ENCODE results near the gene SERHL2.
"Not testable (repeated sequence)": the region's sequence is repeated elsewhere in the genome, so short reads cannot be mapped to it uniquely, and the experiment has no call there.

Gene SERHL2

DNA sequence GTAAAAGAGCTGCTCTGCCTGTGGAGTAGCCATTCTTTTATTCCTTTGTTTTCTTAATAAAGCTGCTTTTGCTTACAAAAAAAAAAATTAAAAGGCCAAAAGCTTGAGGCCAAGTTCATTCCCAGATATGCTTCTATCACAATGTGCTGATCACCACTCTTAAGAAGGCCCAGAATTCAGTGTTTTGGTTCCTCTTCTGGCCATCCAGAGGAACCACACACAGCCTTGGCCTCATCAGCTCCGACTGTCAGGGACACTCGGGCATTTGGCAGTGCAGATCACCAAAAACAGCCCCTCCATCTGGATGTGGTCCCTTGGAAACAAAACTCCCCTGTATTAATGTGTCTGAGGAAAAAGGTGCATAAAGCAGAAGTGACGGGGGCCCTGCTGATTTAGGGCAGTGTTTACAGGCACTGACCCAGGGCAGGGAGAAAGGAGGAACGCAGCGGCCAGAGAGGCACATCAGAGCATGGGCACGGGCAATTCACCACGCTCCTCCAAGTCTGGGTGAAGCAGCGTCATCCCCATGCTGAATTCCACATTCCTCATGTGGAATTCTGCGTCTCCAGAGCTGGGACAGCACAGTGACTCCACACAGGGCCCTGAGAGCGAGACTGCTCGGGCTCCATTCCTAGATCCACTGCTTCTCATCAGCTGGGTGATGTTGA, 43.2 kb downstream of the SERHL2 start:
- no peak for DNase-seq (ENCODE audit: extremely low read depth, insufficient read length)
- Histone ChIP-seq H3K36me3 (ENCODE audit: control insufficient read depth, insufficient read depth, low read length) (peaks cover 38% of the 10 kb centered on the region), H3K4me3 (replicated peaks; ENCODE audit: low read depth, low read length) (no peak overlapping the region), H3K27me3 (replicated peaks; ENCODE audit: control insufficient read depth, insufficient read depth, low read length) (no peaks in the 10 kb centered on the region)
- TF ChIP-seq CTCF (IDR thresholded peaks at IDR 0.05; ENCODE audit: insufficient read depth, low read length, poor library complexity, severe bottlenecking): no peak

GRCh38 chr22:42601879-42602465, 48.2 kb downstream of the SERHL2 start:
- Histone ChIP-seq H3K4me3 (replicated peaks; ENCODE audit: low read depth, low read length) (no peak overlapping the region), H3K27me3 (replicated peaks; ENCODE audit: control insufficient read depth, insufficient read depth, low read length) (no peaks in the 10 kb centered on the region), H3K36me3 (ENCODE audit: control insufficient read depth, insufficient read depth, low read length) (peaks cover 30% of the 10 kb centered on the region)
- no peak for TF ChIP-seq CTCF (IDR thresholded peaks at IDR 0.05; ENCODE audit: insufficient read depth, low read length, poor library complexity, severe bottlenecking)
- DNase-seq (ENCODE audit: extremely low read depth, insufficient read length): no peak

- no peak overlapping the region for H3K4me3 ChIP-seq (replicated peaks; ENCODE audit: low read depth, low read length)
- DNase-seq (ENCODE audit: extremely low read depth, insufficient read length): no peak
- peaks cover 26% of the 10 kb centered on the region for H3K36me3 ChIP-seq (ENCODE audit: control insufficient read depth, insufficient read depth, low read length)
- no peaks in the 10 kb centered on the region for H3K27me3 ChIP-seq (replicated peaks; ENCODE audit: control insufficient read depth, insufficient read depth, low read length)
- no peak for TF ChIP-seq CTCF (IDR thresholded peaks at IDR 0.05; ENCODE audit: insufficient read depth, low read length, poor library complexity, severe bottlenecking)
Observed at GRCh38 chr22:42602470-42602869, 48.7 kb downstream of the SERHL2 start.

GRCh38 chr22:42603427-42603826, 49.7 kb downstream of the SERHL2 start:
- H3K27me3 ChIP-seq (replicated peaks; ENCODE audit: control insufficient read depth, insufficient read depth, low read length): no peaks in the 10 kb centered on the region
- peaks cover 26% of the 10 kb centered on the region for H3K36me3 ChIP-seq (ENCODE audit: control insufficient read depth, insufficient read depth, low read length)
- H3K4me3 ChIP-seq (replicated peaks; ENCODE audit: low read depth, low read length): no peak overlapping the region
- no peak for TF ChIP-seq CTCF (IDR thresholded peaks at IDR 0.05; ENCODE audit: insufficient read depth, low read length, poor library complexity, severe bottlenecking)
- no peak for DNase-seq (ENCODE audit: extremely low read depth, insufficient read length)

DNA sequence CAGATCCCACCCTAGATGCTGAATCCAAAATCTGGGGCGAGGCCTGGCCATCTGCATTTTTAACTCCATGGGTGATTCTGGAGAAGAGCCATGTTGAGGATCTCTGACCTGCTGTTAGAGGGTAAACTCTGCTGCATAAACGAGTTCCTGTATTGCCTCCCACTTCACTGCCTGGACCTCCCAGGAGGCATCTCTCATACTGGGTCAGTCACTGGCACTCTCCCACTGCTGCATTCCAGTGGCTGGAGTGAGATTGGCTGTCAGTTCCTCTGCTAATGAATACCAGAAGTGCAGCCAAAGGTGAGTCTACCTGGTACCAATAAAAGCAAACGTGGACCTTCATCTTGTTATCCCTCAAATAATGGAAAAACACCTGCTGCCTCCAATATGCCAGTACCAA, 50.6 kb downstream of the SERHL2 start:
- Histone ChIP-seq H3K36me3 (ENCODE audit: control insufficient read depth, insufficient read depth, low read length) (peaks cover 26% of the 10 kb centered on the region), H3K4me3 (replicated peaks; ENCODE audit: low read depth, low read length) (no peak overlapping the region), H3K27me3 (replicated peaks; ENCODE audit: control insufficient read depth, insufficient read depth, low read length) (no peaks in the 10 kb centered on the region)
- DNase-seq (ENCODE audit: extremely low read depth, insufficient read length): no peak
- no peak for TF ChIP-seq CTCF (IDR thresholded peaks at IDR 0.05; ENCODE audit: insufficient read depth, low read length, poor library complexity, severe bottlenecking)

- not testable (repeated sequence) for H3K4me3 ChIP-seq (replicated peaks; ENCODE audit: low read depth, low read length); H3K27me3 ChIP-seq (replicated peaks; ENCODE audit: control insufficient read depth, insufficient read depth, low read length); DNase-seq (ENCODE audit: extremely low read depth, insufficient read length)
- H3K36me3 ChIP-seq (ENCODE audit: control insufficient read depth, insufficient read depth, low read length): peaks cover 14% of the 10 kb centered on the region
Observed at GRCh38 chr22:42607641-42608040, 53.9 kb downstream of the SERHL2 start.
